ENCODE measurements around the gene CNTN6.

DNA sequence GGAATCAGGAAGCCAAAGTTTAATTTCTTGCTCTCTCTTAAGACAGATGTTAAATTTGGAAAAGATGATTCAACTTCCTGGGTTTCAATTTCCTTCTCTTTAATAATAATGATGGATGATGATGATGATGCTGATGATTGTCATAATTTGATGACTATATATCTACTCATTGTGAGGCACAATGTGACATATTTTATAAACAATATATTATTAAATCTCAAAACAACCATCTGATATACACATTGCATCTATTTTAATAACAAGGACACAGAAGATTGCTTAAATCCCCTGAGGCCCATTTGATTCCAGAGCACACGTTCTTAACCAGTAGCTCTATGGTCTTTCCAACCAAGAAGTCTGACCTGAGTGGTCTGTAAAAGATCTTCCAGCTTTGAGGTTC, 124.0 kb downstream of the CNTN6 start:
- TF ChIP-seq, protein P1, sequence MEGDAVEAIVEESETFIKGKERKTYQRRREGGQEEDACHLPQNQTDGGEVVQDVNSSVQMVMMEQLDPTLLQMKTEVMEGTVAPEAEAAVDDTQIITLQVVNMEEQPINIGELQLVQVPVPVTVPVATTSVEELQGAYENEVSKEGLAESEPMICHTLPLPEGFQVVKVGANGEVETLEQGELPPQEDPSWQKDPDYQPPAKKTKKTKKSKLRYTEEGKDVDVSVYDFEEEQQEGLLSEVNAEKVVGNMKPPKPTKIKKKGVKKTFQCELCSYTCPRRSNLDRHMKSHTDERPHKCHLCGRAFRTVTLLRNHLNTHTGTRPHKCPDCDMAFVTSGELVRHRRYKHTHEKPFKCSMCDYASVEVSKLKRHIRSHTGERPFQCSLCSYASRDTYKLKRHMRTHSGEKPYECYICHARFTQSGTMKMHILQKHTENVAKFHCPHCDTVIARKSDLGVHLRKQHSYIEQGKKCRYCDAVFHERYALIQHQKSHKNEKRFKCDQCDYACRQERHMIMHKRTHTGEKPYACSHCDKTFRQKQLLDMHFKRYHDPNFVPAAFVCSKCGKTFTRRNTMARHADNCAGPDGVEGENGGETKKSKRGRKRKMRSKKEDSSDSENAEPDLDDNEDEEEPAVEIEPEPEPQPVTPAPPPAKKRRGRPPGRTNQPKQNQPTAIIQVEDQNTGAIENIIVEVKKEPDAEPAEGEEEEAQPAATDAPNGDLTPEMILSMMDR (IDR thresholded peaks at IDR 0.05): no peak
- TF ChIP-seq SIN3A (IDR thresholded peaks at IDR 0.05; ENCODE audit: borderline replicate concordance, insufficient read depth, low read depth, low read length) (no peak), POLR2AphosphoS5 (IDR thresholded peaks at IDR 0.05; ENCODE audit: low read depth, low read length) (no peak)

Measured in Panc1 (cell line).